HG03159 (cell line): ENCODE results near the gene RUNX2.
"Not testable (repeated sequence)": the region's sequence is repeated elsewhere in the genome, so short reads cannot be mapped to it uniquely, and the experiment has no call there.

Experiments
- ATAC-seq: cut with Tn5 transposase; IDR thresholded peaks from one replicate; pipeline ENCODE4 v1.9.1; 2021; ENCODE audit warnings: mild to moderate bottlenecking, moderate library complexity; ENCODE audit not compliant: unreplicated experiment

Gene RUNX2

GRCh38 chr6:45663251-45664221 is 335.4 kb downstream of the RUNX2 start:
- ATAC-seq, result no peak

- ATAC-seq, result no peak
These were observed 336.6 kb downstream of the RUNX2 start for GRCh38 chr6:45664707-45665106.

DNA sequence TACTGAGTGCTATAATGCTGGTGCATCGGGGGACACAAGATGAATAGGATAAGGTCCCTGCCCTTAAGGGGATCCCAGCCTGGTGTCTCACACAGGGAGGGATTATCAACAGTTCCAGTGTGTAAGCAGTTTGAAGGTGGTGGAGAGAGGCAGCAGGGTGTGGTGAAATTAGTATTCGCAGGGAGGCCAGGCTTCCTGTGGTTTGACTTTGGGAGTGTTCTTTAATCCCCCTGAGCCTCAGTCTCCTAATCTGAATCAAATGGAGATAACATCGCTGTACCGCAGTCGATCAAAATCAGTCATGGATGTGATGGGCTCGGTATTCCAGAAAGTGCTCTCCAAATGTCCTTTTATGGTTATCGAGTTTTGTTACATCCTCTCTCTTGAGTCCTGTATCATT is 337.7 kb downstream of the RUNX2 start:
- ATAC-seq, result no peak

DNA sequence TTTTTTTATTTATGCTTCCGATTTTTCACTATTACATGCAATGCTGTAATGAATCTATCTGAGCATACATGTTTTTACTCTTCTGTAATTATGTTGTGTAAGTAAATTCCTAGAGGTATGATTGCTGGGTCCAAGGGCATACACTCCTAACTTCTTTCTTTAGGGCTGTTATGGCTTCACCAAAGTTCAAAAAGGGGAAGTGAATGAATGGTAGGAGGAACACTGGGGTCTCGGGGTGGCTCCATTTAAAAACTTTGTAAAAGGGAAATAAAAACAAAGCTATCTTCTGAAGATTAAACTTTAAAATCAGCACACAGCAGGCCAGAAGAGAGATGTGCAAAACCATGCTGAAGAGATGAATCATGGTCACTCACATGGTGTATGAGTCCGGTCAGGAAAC is 338.7 kb downstream of the RUNX2 start:
- no peak for ATAC-seq

DNA sequence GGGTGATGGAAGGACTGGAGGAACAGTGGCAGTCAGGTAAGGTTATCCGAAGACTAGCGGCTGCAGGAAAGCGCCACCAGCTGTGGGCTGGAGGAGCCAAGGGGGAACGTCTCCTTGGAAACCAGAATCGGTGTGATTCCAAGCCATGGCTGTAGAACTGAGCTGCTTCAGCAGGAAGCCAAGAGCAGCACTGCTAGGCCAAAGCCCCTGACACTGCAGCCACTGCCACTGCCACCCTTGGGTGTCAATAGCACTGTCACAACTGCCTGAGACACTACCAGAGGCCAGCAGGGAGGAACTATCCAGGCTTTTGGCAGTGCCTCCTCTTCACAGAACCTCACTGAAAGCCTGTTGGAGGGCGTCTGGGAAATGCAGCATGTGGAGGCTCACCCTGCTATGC is 339.2 kb downstream of the RUNX2 start:
- no peak for ATAC-seq

GRCh38 chr6:45667766-45668165 is 339.6 kb downstream of the RUNX2 start:
- ATAC-seq, result no peak

DNA sequence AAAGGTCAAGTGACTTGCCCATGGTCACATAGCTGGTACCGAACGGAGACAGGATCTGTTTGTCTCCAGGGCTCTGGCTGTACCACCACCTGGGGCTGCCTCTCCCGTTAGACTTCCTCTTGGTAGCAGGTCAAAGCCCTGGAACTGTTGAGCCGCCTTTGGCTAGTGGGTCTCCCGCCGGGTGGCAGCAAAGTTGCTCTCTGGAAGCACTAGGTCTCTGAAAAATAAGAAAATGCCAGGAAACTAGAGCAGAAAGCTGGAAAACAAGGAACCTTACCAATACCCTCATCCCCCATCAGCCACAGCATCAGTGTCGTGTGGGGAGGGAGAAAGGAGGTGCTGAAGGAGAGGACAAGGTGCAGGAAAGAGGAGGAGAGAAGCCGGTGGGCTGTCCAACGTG is 340.6 kb downstream of the RUNX2 start:
- no peak for ATAC-seq

GRCh38 chr6:45673167-45673566 is 345.0 kb downstream of the RUNX2 start:
- ATAC-seq, result not testable (repeated sequence)

DNA sequence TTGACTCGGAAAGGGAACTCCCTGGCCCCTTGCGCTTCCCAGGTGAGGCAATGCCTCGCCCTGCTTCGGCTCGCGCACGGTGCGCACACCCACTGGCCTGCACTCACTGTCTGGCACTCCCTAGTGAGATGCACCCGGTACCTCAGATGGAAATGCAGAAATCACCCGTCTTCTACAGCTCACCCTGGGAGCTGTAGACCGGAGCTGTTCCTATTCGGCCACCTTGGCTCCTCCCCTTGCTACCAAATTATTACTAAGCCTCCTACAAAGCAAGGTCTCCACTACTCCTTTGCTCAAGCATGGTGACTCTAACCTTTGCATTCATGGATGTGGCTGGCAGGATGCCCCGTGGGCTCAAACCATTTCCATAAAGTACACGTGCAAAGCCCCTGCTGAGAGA is 347.0 kb downstream of the RUNX2 start:
- not testable (repeated sequence) for ATAC-seq

GRCh38 chr6:45675634-45676033 is 347.5 kb downstream of the RUNX2 start:
- ATAC-seq, result no peak

GRCh38 chr6:45676380-45676779 is 348.2 kb downstream of the RUNX2 start:
- ATAC-seq, result no peak

- ATAC-seq, result peak; percentile 66
These were observed 349.5 kb downstream of the RUNX2 start for GRCh38 chr6:45677381-45678284.

GRCh38 chr6:45678285-45678607 is 350.1 kb downstream of the RUNX2 start:
- ATAC-seq, result no peak

DNA sequence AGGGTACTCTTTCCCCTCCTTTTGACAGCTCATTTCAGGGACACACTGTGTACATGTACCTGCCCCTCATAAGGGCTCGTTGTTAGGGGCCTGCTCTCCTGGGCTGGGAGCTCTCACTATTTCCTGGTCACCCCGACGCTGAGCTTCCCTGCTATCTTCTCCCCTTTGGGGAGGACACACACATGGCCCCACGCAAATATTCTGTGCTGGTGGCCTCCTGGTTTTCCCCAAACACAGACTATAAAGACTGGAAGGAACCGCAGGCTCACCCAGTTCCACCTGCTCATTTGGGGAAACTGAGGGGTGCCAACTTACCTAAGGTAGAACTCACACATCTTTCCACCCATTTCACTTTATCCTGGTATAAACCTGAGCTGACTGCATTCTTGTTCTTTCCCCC is 351.0 kb downstream of the RUNX2 start:
- ATAC-seq, result no peak

DNA sequence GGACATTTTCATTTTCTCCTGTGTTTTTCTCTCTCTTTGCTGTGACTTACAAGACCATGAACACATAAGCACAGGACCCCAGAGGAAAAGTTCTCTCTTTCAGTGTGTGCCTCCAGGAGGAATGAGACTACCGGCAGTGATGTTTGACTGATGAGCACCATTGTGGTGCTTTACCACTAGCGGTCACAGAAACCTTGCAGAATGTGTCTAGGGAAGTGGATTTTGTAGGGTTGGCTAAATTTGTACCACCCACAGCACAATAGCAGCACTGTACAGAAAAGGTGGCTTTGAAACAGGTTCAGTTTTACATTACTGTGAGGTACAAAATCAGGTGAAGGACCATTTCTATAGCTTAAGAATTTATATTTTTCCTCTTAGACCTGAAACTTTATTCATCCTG is 351.5 kb downstream of the RUNX2 start:
- ATAC-seq, result no peak

DNA sequence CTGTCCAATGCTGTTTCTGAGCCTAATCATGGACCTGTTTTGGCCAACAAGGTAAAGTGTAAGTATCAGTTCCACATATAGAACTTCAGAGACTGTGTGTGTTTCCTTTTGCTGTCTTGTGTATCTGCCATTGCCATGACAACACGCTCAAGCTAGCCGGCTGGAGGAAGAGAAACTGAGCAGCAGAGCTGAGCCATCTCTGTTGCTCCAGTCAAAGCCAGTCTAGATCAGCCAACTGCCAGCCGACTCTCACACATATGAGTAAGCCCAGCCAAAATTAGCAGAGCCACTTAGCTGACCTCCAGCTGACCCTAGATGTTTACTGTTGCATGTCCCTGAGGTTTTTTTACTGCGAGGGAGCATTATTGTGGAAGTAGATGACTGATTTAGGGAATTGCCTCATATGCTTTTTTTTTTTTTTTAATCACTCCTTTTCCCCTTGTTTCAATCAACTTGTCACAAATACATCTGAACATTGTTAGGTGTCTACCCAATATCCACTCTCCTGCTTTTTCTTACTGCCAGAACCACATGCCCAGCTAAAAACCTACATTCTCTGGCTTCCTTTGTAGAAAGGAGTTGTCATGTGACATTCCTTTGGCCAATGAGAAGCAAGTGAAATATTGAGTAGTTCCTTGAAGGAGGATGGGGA is 353.9 kb downstream of the RUNX2 start:
- ATAC-seq, result peak; percentile 88

DNA sequence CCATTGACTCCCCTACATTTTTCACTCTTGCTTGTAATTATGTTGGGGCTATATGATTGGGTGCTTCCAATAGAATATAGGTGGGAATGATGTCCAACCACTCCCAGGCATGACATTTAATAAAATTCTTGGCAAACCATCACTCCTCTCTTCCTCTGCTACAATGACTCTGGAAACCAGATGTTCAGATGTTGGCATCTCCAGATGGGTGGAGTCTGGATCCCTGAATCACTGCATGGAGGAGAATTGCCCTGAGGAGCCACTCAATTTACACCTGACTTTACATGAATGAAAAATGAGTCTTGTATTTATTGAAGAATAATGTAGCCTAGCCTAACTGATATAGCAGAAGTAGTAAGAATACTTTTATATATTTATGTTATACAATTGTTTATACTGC is 356.3 kb downstream of the RUNX2 start:
- no peak for ATAC-seq

DNA sequence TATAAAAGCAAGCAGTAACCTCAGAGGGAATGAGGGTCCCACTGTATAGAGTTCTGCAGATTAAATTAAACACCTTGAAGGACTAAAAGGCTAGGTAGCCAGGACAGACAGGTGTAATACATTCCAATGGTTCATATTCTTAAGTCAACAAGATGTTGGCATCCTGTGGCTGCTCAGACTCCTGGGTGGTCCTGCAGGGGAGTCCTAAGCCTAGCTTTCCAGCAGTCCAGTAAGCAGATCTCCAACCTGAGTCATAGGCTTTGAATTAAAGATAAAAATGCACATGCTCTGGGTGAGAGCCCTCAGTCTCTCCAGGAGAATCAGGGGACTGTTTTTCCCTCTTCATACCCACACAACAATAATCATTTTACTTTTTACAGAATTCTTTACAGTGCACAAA is 356.9 kb downstream of the RUNX2 start:
- ATAC-seq, result no peak

DNA sequence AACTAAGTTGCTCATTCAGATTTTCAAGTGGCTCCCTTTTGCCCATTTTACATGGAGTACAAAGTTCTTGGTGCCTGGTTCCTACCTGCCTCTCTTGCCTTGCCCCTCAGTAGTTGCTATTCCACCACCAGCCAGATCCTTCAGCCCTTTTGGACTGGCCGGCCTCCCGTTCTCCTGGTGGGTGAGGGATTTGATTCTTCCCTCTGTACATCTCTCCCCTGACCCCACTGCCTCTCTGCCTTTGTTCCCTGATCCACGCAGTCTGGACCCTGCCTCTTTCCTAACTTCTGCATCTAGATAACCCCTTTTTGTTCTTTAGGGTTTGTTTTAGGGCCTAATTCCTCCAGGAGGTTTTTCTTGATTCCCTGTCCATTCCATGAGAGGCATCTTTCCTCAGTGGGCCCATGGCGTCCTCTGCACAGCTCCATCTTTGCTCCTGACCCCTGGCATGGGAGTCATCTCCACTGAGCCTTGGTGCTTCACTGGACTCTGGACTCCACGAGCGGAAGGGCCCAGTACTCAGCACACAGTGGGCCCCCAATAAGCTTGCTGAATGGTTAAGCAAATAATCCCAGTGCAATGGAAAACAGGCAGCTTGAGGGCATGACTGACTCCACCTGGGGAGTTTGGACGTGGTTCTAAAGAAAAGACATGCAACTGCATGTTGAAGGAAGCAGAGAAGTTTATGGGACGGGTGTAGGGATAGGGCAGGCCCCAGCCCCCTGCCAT is 358.9 kb downstream of the RUNX2 start:
- ATAC-seq, result no peak

DNA sequence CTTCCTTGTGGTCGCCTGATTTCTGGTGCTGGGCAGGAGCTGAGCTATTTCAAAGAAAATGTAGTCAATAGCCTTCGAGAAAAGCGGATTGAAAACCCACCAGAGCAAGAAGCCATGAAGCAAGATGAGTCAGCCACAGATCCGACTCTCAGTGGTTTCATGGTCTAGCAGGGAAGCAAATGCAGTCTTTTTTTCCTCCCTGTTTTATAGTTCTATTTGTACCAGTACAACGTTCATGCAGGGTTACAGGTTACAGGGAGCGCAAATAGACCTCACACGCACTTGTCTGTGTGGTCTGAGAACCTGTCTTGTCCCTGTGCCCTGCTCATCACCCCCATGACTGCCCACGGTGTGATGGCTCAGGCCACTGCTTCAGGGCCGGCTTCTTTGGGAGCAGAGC is 359.4 kb downstream of the RUNX2 start:
- peak; percentile 87 for ATAC-seq

DNA sequence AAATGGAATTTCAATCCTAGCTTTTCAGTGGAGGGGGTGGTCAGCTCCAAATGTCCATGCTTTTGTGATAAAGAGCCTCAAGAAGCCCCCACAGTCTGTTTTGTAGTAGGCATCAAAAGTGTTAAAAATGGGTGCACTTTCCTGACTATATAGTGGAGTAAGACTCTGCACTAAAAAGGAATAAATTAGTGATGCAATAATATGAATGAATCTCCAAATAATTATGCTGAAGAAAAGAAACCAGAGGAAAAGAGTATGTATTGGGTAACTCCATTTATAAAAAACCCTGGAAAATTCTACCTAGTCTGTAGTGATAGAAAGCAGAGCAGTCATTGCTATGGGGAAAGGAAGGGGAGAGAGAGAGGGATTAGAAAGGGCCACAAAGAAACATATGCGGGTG is 360.1 kb downstream of the RUNX2 start:
- ATAC-seq, result no peak
